ENCODE measurements around the gene PLA2G3. TPM values are rescaled to one million over a fixed set of nuclear protein-coding genes. Genes with fewer than 3 reads are reported as not detected.
"Not testable (repeated sequence)": the region's sequence is repeated elsewhere in the genome, so short reads cannot be mapped to it uniquely, and the experiment has no call there.

The PLA2G3 gene
- total and polyA plus RNA-seq, 2 experiments from 2014 or later: 1.1 to 7.3 TPM

- DNase-seq (ENCODE audit: low read depth in 1 of 2, low spot score in 1 of 2): peak in 1 of 2 donors; percentile 75
- no peak for TF ChIP-seq CTCF (IDR thresholded peaks at IDR 0.05; ENCODE audit: low read depth, low read length)
- peaks cover 46% of the 10 kb centered on the region for H3K4me1 ChIP-seq (ENCODE audit: low read depth)
- no peaks in the 10 kb centered on the region for H3K9me3 ChIP-seq (ENCODE audit: low read depth)
- H3K36me3 ChIP-seq: no peaks in the 10 kb centered on the region
- peak overlapping the region; percentile 91 for H3K27ac ChIP-seq
- H3K4me3 ChIP-seq: no peak overlapping the region
- no peaks in the 10 kb centered on the region for H3K27me3 ChIP-seq
These were observed 21.1 kb downstream of the PLA2G3 start for GRCh38 chr22:31119026-31119717.

DNA sequence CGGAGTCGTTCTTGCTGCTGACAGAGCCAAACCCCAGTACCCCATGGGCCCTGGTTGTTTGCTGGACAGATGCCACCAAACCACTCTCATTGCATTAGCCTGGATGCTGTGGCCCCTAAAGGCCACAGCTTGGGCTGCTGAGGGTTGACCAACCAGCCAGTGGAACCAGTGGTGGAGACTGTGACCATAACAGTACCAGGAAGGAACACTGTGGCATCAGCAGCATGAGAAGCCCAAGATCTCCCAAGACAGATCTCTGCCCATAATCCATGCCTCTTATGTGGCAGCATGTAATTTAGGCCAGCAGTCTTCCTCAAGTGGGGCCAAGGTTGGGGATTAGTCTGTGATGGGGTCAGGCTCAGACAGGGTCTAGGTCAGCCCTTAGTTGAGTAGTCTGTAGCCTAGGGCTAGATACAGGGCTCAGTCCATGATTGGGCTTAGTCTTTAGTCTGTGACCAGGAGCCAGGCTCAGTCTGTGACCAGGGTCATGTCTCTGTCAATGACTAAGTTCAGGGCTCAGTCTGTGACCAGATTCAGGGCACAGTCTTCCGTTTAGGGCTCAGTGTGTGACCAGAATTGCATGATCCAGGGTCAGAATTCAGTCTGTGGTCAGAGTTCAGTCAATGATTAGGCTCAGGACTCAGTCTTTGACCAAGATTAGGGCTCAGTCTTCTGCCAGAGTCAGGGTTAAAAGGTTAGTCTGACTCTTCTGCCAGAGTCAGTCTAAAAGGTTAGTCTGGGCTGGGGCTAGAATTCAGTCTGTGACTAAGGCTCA is 22.1 kb downstream of the PLA2G3 start:
- DNase-seq (ENCODE audit: low read depth in 1 of 2, low spot score in 1 of 2): no peak
- H3K4me3 ChIP-seq: no peak overlapping the region
- H3K27ac ChIP-seq: peak overlapping the region; percentile 91
- no peaks in the 10 kb centered on the region for H3K27me3 ChIP-seq
- H3K36me3 ChIP-seq: no peaks in the 10 kb centered on the region
- TF ChIP-seq CTCF (IDR thresholded peaks at IDR 0.05; ENCODE audit: low read depth, low read length): no peak
- peaks cover 43% of the 10 kb centered on the region for H3K4me1 ChIP-seq (ENCODE audit: low read depth)
- no peaks in the 10 kb centered on the region for H3K9me3 ChIP-seq (ENCODE audit: low read depth)

DNA sequence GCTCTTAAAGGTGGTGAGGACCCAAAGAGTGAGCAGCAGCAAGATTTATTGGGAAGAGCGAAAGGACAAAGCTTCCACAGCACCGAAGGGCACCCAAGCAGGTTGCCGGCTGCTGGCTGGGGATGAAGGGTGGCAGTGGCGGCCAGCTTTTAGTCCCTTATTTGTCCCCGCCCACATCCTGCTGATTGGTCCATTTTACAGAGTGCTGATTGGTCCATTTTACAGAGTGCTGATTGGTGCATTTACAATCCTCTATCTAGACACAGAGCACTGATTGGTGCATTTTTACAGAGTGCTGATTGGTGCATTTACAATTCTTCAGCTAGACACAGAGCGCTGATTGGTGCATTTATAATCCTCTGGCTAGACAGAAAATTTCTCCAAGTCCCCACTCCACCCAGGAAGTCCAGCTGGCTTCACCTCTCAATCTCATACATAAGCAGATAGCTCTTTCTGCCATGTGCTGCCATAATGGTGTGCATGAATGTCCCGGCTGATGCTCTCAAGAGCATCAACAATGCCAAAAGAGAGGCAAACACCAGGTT is 27.7 kb downstream of the PLA2G3 start:
- not testable (repeated sequence) for H3K27ac ChIP-seq; DNase-seq (ENCODE audit: low read depth in 1 of 2, low spot score in 1 of 2); H3K36me3 ChIP-seq; H3K27me3 ChIP-seq; H3K4me3 ChIP-seq; H3K4me1 ChIP-seq (ENCODE audit: low read depth); H3K9me3 ChIP-seq (ENCODE audit: low read depth)

DNA sequence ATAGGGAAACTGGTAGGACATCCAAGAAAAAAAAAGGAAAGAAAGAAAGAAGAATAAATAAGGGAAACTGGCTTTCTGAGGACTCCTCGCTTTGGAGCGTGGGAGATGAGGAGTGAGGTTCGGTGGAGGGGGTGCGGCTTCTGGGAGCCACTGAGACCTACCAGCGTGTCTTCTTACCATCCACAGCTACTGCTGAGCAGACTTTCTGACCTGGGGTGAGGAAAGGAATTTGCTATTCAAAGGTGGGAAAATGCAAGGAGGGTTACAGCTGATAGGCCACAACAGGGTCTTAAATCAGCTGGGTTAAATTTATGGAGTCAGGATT is 32.5 kb downstream of the PLA2G3 start:
- H3K36me3 ChIP-seq: no peaks in the 10 kb centered on the region
- DNase-seq (ENCODE audit: low read depth in 1 of 2, low spot score in 1 of 2): peak in 1 of 2 donors; percentile 27
- peak overlapping the region; percentile 10 for H3K27ac ChIP-seq
- H3K27me3 ChIP-seq: no peaks in the 10 kb centered on the region
- no peaks in the 10 kb centered on the region for H3K9me3 ChIP-seq (ENCODE audit: low read depth)
- TF ChIP-seq CTCF (IDR thresholded peaks at IDR 0.05; ENCODE audit: low read depth, low read length): no peak
- peak overlapping the region; percentile 30 for H3K4me3 ChIP-seq
- H3K4me1 ChIP-seq (ENCODE audit: low read depth): peaks cover 4% of the 10 kb centered on the region

- peak; percentile 98 to 99 for DNase-seq (ENCODE audit: low read depth in 1 of 2, low spot score in 1 of 2)
- Histone ChIP-seq H3K27me3 (no peaks in the 10 kb centered on the region), H3K36me3 (no peaks in the 10 kb centered on the region), H3K27ac (peak within 1 kb of the TSS; percentile 10), H3K4me3 (peak within 1 kb of the TSS; percentile 44), H3K9me3 (ENCODE audit: low read depth) (no peaks in the 10 kb centered on the region), H3K4me1 (ENCODE audit: low read depth) (peaks cover 4% of the 10 kb centered on the region)
- TF ChIP-seq CTCF (IDR thresholded peaks at IDR 0.05; ENCODE audit: low read depth, low read length): peak; percentile 97
These were observed 33.0 kb downstream of the PLA2G3 start, which contains the start of gene SELENOM for GRCh38 chr22:31107178-31107893. TSS of gene SELENOM (minus strand) at chr22:31107568. CDS start at chr22:31107505, 63 bp downstream.
